Measurements from ENCODE around the gene SLC26A8.
"Not testable (repeated sequence)": the region's sequence is repeated elsewhere in the genome, so short reads cannot be mapped to it uniquely, and the experiment has no call there.

SLC26A8 gene

DNA sequence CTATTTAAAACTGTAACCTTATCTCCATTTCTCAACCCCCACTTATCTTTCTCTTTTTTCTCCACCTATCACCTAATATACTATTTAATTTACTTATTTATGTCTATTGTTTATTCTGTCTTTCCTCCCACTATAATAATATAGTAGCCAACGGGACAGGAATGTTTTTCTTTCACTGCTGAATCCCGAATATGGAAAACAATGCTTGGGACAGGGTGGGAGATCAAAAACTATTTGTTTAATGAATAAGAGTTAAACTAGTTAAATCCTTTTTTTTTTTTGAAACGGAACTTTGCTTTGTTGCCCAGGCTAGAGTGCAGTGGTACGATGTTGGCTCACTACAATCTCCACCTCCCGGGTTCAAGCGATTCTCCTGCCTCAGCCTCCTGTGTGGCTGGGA, 109.9 kb downstream of the SLC26A8 start:
- DNase-seq (ENCODE audit: low spot score), result no peak

DNA sequence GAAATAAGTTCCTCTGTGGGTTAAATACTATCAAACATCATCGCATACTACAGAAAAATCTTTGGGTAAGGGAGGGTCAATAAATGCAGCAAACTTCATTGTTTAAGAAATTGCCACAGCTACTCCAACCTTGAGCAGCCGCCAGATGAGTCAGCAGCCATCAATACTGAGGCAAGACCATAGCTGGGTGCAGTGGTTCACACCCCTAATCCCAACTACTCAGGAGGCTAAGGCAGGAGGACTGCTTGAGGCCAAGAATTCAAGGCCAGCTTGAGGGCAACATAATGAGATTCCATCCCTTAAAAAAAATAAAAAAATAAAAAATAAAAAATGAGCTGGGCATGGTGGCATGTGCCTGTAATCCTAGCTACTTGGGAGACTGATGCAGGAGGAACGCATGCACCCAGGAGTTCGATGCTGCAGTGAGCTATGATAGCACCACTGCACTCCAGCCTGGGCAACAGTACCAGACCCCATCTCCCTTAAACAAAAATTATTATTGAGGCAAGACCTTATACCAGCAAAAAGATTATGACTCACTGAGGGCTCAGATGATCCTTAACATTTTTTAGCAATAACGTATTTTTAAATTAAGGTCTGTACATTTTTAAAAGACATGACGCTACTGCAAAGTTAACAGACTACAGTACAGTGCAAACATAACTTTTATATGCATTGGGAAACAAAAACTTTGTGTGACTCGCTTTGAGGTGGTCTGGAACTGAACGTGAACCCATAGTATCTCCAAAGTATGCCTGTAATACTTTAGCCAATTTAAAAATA, 112.4 kb downstream of the SLC26A8 start:
- no peak for DNase-seq (ENCODE audit: low spot score)

DNA sequence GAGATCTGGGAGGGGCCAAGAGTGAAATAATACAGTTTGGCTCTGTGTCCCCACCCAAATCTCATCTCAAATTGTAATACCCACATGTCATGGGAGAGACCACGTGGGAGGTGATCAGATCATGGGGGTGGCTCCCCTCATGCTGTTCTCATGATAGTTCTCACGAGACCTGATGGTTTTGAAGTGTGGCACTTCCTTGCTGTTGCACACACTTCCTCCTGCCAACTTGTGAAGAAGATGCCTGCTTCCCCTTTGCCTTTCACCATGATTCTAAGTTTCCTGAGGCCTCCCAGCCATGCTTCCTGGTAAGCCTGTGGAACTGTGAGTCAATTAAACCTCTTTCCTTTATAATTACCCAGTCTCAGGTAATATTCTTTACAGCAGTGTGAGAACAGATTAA, 114.9 kb downstream of the SLC26A8 start:
- DNase-seq (ENCODE audit: low spot score), result not testable (repeated sequence)

DNA sequence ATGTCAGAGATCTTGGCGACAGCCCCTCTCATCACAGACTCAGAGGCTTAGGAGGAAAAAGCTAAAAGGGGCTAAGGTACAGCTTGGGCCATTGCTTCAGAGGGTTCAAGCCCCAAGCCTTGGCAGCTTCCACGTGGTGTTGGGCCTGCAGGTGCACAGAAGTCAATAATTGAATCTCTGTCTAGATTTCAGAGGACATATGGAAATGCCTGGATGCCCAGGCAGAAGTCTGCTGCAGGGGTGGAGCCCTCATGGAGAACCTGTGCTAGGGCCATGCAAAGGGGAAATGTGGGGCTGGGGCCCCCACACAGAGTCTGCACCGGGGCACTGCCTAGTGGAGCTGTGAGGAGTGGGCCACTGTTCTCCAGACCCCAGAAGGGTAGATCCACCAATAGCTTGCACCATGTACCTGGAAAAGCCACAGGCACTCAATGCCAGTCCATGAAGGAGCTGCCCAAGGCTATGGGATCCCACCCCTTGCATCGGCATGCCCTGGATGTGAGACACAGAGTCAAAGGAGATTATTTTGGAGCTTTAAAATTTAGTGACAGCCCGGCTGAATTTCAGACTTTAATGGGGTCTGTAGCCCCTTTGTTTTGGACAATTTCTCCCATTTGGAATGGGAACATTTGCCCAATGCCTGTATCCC, 115.6 kb downstream of the SLC26A8 start:
- DNase-seq (ENCODE audit: low spot score), result not testable (repeated sequence)

DNA sequence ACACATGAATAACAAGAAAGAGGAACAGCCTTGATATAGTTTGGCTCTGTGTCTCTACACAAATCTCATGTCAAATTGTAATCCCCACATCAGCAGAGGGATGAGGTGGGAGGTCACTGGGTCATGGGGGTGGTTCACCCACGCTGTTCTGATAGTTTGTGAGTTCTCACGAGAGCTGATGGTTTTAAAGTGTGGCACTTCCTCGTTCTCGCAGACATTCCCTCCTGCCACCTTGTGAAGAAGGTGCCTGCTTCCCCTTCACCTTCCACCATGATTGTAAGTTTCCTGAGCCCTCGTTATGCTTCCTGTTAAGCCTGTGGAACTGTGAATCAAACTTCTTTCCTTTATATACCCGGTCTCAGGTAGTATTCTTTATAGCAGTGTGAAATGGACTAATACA, 116.7 kb downstream of the SLC26A8 start:
- no peak for DNase-seq (ENCODE audit: low spot score)

DNA sequence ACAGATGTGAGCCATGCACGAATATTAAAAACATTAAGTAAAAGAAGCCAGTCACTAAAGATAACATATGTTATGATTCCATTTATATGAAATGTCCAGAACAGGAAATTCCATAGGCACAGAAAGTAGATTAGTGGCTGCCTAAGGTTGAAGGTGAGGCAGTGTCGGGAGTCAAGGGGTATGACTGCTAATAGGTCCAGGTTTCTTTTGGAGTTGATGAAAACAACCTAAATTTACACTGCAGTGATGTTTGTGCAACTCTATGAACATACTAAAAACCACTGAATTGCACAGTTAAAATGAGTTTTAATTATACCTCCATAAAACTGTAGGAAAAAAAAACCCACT, 118.0 kb downstream of the SLC26A8 start:
- no peak for DNase-seq (ENCODE audit: low spot score)

DNA sequence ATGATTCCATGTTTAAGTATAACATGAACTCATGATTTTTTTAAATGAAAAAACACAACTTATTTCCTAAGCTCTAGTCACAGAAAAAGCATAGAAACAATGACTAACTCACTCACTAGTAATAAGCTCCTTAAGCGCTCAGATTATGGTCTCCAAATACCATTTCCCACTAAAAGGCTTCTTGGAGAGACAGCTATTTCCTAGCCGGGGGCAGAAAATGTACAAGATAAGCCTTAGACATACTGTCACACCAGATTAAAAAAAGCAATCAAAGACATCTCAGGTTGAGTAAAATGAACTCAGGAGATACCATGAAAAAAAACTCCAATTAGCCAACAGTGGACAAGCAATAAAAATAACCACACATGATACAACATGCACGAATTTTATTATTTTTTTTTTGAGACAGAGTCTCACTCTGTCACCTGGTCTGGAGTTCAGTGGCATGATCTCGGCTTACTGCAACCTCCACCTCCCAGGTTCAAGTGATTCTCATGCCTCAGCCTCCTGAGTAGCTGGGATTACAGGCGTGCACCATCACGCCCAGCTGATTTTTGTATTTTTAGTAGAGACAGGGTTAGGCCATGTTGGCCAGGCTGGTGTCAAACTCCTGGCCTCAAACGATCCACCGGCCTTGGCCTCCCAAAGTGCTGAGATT, 118.5 kb downstream of the SLC26A8 start:
- DNase-seq (ENCODE audit: low spot score), result no peak

DNA sequence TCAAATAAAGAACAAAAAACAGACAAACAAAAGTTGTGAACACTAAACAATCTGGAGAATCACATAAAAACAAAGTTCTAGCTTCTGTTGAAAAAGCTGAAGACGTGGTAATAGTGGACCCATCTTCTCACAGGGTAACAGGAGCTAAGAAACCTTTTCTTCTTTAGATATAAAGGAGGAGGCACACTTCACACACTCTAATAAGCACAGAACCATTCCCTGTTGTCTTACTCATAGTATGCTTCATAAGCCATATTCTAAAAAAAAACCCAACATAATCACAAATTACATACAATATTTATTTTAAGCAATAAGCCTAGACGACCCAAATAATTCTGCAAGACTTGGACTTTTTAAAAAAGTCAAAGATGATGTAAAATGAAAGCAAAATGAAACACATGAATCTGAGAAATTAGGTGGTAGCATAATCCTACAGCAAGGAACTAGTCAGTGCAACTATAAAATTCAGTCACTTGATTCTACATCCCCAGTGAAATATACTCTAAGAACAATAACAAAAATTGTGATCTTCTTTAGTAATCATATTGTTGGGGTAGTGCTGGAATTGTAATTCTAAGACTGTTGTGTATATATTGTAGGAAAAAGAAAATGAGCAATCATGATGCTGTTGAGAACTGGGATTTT, 119.2 kb downstream of the SLC26A8 start:
- no peak for DNase-seq (ENCODE audit: low spot score)

DNA sequence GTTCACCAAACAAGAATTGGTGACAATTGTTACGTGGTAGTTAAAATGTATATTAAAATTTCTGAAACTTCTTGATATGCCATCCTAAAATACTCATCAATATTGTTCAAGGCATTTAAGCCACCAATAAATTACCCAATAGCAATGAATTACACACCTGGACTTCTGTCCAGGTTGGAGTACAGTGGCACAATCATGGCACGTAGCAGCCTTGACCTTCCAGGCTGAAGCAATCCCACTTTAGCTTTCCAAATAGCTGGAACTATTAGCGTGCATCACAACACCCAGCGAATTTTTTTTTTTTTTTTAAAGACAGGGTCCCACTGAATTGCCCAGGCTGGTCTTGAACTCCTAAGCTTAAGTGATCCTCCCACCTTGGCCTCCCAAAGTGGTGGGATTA, 120.8 kb downstream of the SLC26A8 start:
- no peak for DNase-seq (ENCODE audit: low spot score)

DNA sequence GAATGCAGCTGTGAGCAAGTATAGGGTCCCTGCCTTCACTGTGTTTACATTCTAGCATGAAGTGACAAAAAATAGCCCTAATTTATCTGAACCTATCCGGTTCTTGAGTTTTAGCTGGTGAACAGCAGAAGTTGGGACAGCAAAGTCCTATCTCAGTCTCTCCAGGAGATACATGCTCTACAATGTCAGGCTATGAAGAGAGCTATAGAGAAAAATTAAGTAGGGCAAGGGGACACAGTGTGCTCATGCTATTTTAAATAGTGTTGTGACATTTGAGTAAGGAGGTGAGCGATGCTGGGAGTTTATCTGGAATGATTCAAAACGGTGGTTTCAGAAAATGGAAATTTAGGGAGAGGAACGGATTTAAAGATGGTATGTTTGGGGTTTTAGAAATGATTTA, 124.0 kb downstream of the SLC26A8 start:
- no peak for DNase-seq (ENCODE audit: low spot score)

DNA sequence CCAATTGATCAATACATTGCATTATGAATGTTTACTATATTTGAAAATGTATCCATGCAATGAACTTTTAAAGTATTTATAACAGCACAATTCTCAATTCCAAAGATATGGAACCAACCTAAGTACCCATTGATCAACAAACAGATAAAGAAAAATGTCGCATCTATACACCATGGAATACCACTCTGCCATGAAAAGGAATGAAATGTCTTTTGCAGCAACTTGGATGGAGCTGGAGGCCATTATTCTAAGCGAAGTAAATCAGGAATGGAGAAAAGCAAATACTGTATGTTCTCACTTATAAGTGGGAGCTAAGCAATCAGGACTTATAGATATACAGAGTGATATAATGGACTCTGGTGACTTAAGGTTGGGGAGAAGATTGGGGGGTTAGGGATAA, 126.4 kb downstream of the SLC26A8 start:
- DNase-seq (ENCODE audit: low spot score), result no peak

DNA sequence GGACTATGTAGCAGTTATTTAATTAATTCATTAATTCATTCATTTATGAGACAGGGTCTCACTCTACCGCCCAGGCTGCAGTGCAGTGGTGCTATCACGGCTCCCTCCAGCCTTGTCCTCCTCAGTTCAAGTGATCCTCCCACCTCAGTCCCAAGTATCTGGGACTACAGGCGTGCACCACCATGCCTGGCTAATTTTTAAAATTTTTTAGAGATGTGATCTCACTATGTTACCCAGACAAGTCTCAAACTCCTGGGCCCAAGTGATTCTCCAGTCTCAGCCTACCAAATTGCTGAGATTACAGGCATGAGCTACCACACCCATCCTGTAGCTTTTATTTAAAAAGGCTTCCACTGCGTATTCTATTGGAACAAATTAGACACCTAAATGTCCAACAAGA, 127.0 kb downstream of the SLC26A8 start:
- no peak for DNase-seq (ENCODE audit: low spot score)

DNA sequence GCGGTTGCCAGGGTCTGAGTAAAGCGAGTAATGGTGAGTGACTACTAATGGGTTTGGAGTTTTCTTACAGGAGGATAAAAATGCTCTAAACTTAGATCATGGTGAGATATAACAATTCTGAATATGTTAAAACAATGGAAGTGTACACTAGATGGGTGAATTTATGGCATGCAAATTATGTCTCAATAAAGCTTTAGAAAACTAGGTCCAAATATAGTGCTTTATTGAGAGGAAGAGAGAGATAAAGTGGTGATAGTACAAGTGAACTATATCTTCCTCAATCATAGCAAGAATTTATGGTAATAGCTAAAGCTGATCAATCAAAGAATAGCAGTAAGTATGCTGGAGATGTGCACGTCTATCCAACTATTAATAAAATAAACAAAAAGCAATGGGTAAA, 127.4 kb downstream of the SLC26A8 start:
- no peak for DNase-seq (ENCODE audit: low spot score)

DNA sequence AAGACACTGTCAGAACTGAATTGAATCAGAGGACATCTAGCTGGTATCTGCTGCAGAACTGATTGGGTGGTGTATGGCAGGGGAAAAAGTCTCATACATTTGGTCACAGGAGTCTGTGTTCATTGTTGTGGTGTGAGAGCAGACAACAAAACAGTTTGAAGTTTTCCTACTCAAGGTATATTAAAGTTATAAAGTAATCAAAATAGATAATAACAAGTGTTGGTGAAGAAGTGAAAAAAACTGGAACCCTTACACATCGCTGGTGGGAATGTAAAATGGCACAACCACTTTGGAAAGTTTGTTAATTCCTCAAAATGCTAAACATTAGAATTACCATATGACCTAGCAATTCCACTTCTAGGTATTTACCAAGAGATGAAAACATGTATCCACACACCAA, 128.2 kb downstream of the SLC26A8 start:
- no peak for DNase-seq (ENCODE audit: low spot score)

DNA sequence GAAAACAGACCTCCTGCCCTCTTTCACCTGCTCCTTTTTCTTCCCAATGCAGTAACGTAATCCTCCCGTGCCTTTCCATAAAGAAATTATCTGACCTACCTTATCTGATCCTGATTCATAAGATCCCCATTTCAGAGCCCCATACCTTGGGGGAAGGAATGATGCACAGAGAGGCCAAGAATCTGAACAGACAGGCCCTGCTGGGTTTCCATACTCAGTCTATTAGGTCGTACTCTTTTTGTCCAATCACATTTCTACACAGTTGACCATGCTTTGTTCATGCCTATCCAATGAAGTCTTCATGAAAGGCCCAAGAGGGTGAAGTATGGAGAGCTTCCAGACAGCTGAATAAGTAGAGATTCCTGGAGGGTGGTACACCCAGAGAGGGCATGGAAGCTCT, 128.9 kb downstream of the SLC26A8 start:
- DNase-seq (ENCODE audit: low spot score), result no peak

DNA sequence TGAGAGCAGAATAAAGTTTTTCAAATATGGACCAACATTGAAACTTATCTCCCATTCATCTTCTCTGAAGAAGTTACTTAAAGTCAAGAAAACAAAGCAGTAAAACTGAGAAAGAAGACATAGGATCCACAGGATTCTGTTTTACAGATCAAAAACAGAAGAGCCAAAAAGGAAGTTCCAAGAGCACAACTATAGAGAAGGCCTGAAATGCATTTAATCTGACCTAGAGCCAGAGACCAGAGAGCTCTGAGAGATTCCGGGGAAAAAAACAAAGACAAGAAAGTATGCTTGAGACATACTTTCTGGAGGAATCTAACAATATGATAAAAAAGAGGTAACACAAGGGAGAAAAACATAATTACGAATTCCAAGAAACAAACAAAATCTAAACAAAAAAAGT, 129.7 kb downstream of the SLC26A8 start:
- no peak for DNase-seq (ENCODE audit: low spot score)

All from left forelimb (tissue), 1 donor.